Heart right ventricle (tissue), 16 donors: ENCODE data around the gene NPY5R. TPM values are rescaled to one million over a fixed set of nuclear protein-coding genes. Genes with fewer than 3 reads are reported as not detected.

ENCODE experiments used
- ATAC-seq, 8 donors: fragments of 200-7000 bp; cut with Tn5 transposase; one replicate each; pipeline ENCODE4 v1.9.1; 2020; ENCODE audit warnings: mild to moderate bottlenecking in 8 of 8, moderate library complexity in 8 of 8, moderate number of reproducible peaks in 1 of 8
- DNase-seq, 2 donors: peaks; one replicate each; pipeline ENCODE4 v3.0.0-alpha.2; 2020
- H3K27ac ChIP-seq, 10 donors: fragments of 200-600 bp; sonication (generic) in 2 of 10; one replicate each; pipeline versions ENCODE4 v1.5.0 to v1.8.0; 2020 to 2022; ENCODE audit warnings: mild to moderate bottlenecking in 3 of 10
- H3K27me3 ChIP-seq, 7 donors: fragments of 200-600 bp; one replicate each; pipeline ENCODE4 v1.8.0; 2021 to 2022; ENCODE audit warnings: mild to moderate bottlenecking in 2 of 7
- H3K36me3 ChIP-seq, 9 donors: fragments of 200-600 bp; sonication (generic) in 1 of 9; one replicate each; pipeline versions ENCODE4 v1.5.0 to v1.8.0; 2020 to 2022; ENCODE audit warnings: mild to moderate bottlenecking in 2 of 9
- H3K4me1 ChIP-seq, 9 donors: fragments of 200-600 bp; sonication (generic) in 1 of 9; one replicate each; pipeline versions ENCODE4 v1.5.0 to v1.8.0; 2020 to 2022; ENCODE audit warnings: mild to moderate bottlenecking in 4 of 9
- H3K4me3 ChIP-seq, 10 donors: fragments of 200-600 bp; sonication (generic) in 2 of 10; one replicate each; pipeline versions ENCODE4 v1.5.0 to v1.8.0; 2020 to 2022; ENCODE audit warnings: mild to moderate bottlenecking in 7 of 10, moderate library complexity in 2 of 10
- H3K9me3 ChIP-seq, 11 donors: fragments of 200-600 bp in 10 of 11; sonication (generic) in 2 of 11; one replicate each; pipeline versions ENCODE4 v1.5.0 to v1.8.0; 2013 to 2022; ENCODE audit warnings: mild to moderate bottlenecking in 2 of 11, control low read depth in 1 of 11, moderate library complexity in 1 of 11
- WGBS, 2 donors: extraction: QIAGEN DNeasy Blood & Tissue Kit; methylation state at CpG; one replicate each; pipeline ENCODE4 v1.1.7; 2013; ENCODE audit warnings: inconsistent platforms in 1 of 2; 5-methylcytosine and 5-hydroxymethylcytosine counted together
- intact Hi-C, 10 donors: fragments of 100-400 bp; cut with DNase I; formaldehyde crosslinking; loops; one replicate each; pipeline versions ENCODE4 v1.11.1 to v1.14.2; 2022
- long read RNA-seq, 3 donors: library from polyadenylated mRNA; unstranded; transcript quantifications; one replicate each; pipeline ENCODE4 v2.0.0, GENCODE V29; 2020 to 2021
- polyA plus RNA-seq, 2 donors: library from polyadenylated mRNA; stranded (reverse); fragments of 200-250 nt; gene quantifications; one replicate each; pipeline ENCODE4 v1.2.3, GENCODE V29; 2013
- total RNA-seq, 10 donors: library from RNA; stranded (reverse); fragmentation: NEBNext Ultra II Directional in 3 of 10; extraction: Animal tissue kit (Norgen Biotek cat#: 25700) in 3 of 10; gene quantifications; one replicate each; pipeline versions ENCODE4 v1.2.1 to v1.2.4, GENCODE V29; 2021 to 2023
- TF ChIP-seq, protein P1 (sequence below), 9 donors: fragments of 200-600 bp; sonication (generic) in 2 of 9; IDR thresholded peaks; one replicate each; pipeline versions ENCODE4 v1.5.0 to v1.8.0; 2021 to 2022; ENCODE audit warnings: antibody characterized with exemption in 9 of 9, mild to moderate bottlenecking in 5 of 9, moderate library complexity in 1 of 9
- donor health status: Arrhythmogenic right ventricular cardiomyopathy.
- donor health status: ischemic (EF 13 %, LVEDD 7.1; RV severe dilation, severe dysfunction).
- donor health status: healthy with polysubstance abuse.
- donor health status: DM: no; HTN: yes; CAD: no.
- donor health status: DM: no; HTN: no; CAD: no.
- donor health status: ischemic (EF 25% LVEDD 6.9; RV normal size, moderate dysfunction).
- donor health status: ischemic (EF 25% LVEDD 5.7; RV mildly dilated, moderate dysfunction).
- donor health status: healthy.
- donor health status: DM: yes; HTN: yes; CAD: no.
- donor health status: Ischemic cardiomyopathy.
- donor health status: ischemic (EF 35%, LVEDD 5.7; RV mildly dilated, moderate dysfunction).
- donor health status: nonischemic (EF 11% LVEDD 7.7; RV severe dilation, severe dysfunction).
- donor health status: DM: yes; HTN: yes; CAD: no.
- donor health status: PGD.
- donor health status: ischemic (EF 29% LVEDD 5.4; RV normal size, mild dysfunction).
- donor health status: nonischemic (EF 23%, LVEDD 6.1; RV moderate dilation, normal function).

The NPY5R gene
- total RNA-seq (under 1 TPM in 4 of 10 donors, not detected in 6; 0.15 to 0.23 (median 0.19) TPM), polyA plus RNA-seq (under 1 TPM; 0.07 to 0.15 TPM)
- long read RNA-seq, donor 1, partial matches to known transcripts: 0 of 1 reads
- long read RNA-seq, donor 1, other reads (novel, unspliced or antisense): 0 of 1 reads
- long read RNA-seq, donor 2: 0 reads
- long read RNA-seq, donor 3: 0 reads

GRCh38 chr4:163343604-163344146 is at the start of gene NPY5R:
Gene NPY5R, plus strand, starts transcription at chr4:163343892. Its CDS starts 6,382 bp downstream, at chr4:163350274.
- Histone ChIP-seq H3K4me1 (peaks cover 0 to 17% (median 9%) of the 10 kb centered on the region in 9 donors), H3K36me3 (no peaks in the 10 kb centered on the region), H3K27me3 (peaks cover 3 to 83% (median 57%) of the 10 kb centered on the region in 7 donors), H3K27ac (peak within 1 kb of the TSS in 4 of 10 donors; percentile 22 to 65 (median 31)), H3K9me3 (no peaks in the 10 kb centered on the region), H3K4me3 (peak within 1 kb of the TSS; percentile 25 to 56 (median 44))
- intact Hi-C loops: no loop called here
- TF ChIP-seq, protein P1, sequence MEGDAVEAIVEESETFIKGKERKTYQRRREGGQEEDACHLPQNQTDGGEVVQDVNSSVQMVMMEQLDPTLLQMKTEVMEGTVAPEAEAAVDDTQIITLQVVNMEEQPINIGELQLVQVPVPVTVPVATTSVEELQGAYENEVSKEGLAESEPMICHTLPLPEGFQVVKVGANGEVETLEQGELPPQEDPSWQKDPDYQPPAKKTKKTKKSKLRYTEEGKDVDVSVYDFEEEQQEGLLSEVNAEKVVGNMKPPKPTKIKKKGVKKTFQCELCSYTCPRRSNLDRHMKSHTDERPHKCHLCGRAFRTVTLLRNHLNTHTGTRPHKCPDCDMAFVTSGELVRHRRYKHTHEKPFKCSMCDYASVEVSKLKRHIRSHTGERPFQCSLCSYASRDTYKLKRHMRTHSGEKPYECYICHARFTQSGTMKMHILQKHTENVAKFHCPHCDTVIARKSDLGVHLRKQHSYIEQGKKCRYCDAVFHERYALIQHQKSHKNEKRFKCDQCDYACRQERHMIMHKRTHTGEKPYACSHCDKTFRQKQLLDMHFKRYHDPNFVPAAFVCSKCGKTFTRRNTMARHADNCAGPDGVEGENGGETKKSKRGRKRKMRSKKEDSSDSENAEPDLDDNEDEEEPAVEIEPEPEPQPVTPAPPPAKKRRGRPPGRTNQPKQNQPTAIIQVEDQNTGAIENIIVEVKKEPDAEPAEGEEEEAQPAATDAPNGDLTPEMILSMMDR (IDR thresholded peaks at IDR 0.05): no peak
- no peak for DNase-seq
- ATAC-seq: peak in 7 of 8 donors; percentile 24 to 76 (median 49)
- 0 to 1% methylated on average over 55 of the region's 55 CpGs for WGBS, 2 donors

DNA sequence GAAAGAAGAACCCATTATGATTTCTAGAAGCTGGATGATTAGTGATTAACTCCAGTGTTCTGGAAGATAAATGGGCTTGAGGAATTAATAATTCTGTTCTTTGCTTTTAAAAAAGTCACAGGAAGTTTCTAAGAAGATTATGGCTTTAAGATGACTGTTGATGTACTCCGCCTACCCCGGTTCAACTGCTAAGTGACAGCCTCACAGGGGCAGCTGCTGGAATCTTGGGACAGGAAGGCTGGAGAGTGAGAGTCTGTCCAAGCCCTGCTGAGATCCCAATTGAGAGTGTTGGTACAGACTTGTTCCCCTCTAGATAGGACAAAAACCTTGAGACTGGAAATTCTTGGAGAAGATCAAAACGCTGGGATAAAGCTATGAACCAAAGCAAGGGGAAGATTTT is 48.6 kb upstream of the NPY5R start:
- Histone ChIP-seq H3K27ac (no peak overlapping the region), H3K4me3 (no peak overlapping the region), H3K4me1 (no peaks in the 10 kb centered on the region), H3K27me3 (no peaks in the 10 kb centered on the region), H3K36me3 (no peaks in the 10 kb centered on the region), H3K9me3 (peaks cover 0 to 14% (median 0%) of the 10 kb centered on the region in 11 donors)
- intact Hi-C loops: no loop called here
- 59 to 75% methylated on average over 3 of the region's 3 CpGs for WGBS, 2 donors
- ATAC-seq (no peak), DNase-seq (no peak)
- TF ChIP-seq, protein P1 (IDR thresholded peaks at IDR 0.05): no peak

- Histone ChIP-seq H3K27me3 (no peaks in the 10 kb centered on the region), H3K9me3 (peaks cover 0 to 14% (median 0%) of the 10 kb centered on the region in 11 donors), H3K4me3 (no peak overlapping the region), H3K27ac (no peak overlapping the region), H3K36me3 (no peaks in the 10 kb centered on the region), H3K4me1 (no peaks in the 10 kb centered on the region)
- TF ChIP-seq, protein P1 (IDR thresholded peaks at IDR 0.05): no peak
- WGBS, 2 donors: 54 to 56% methylated on average over 3 of the region's 3 CpGs
- DNase-seq (no peak), ATAC-seq (no peak)
- intact Hi-C loops: no loop called here
Observed at GRCh38 chr4:163300445-163300844, 43.2 kb upstream of the NPY5R start.

DNA sequence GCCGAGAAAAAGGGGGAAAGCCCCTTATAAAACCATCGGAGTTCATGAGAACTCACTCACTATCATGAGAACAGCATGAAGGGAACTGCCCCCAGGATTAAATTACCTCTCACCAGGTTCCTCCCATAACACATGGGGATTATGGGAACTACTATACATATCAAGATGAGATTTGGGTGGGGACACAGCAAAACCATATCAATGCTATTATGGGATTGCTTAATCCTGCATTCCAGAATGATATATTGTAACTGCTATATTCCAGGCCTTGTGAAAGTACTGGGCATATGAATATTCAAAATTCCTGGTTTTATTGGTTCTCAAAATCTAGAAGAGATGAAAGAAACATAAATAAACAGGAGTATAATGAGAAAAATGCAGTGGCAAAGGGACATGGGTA is 40.6 kb upstream of the NPY5R start:
- TF ChIP-seq, protein P1 (IDR thresholded peaks at IDR 0.05): no peak
- 91 to 93% methylated on average over 2 of the region's 2 CpGs for whole genome bisulfite sequencing, 2 donors
- no peak overlapping the region for H3K4me3 ChIP-seq
- DNase-seq (no peak), ATAC-seq (no peak)
- H3K9me3 ChIP-seq: peaks cover 0 to 14% (median 0%) of the 10 kb centered on the region in 11 donors
- no peaks in the 10 kb centered on the region for H3K36me3 ChIP-seq
- intact Hi-C loops: no loop called here
- H3K4me1 ChIP-seq: no peaks in the 10 kb centered on the region
- H3K27ac ChIP-seq: no peak overlapping the region
- no peaks in the 10 kb centered on the region for H3K27me3 ChIP-seq
